OCI-LY1 (cell line): ENCODE results near the gene PAFAH2.

Experiments used
- H2AFZ ChIP-seq: fragments of 200-600 bp; sonication (generic), shearing (Covaris generic); 2 replicates; pipeline ENCODE4 v1.6.0; 2014; ENCODE audit warnings: antibody characterized with exemption, mild to moderate bottlenecking, low read length
- H3F3A ChIP-seq: fragments of 200-600 bp; sonication (generic), shearing (Covaris generic); 2 replicates; pipeline ENCODE4 v1.6.0; 2014; ENCODE audit warnings: mild to moderate bottlenecking, antibody characterized with exemption, low read length, moderate library complexity; ENCODE audit not compliant: insufficient read depth
- H3K27ac ChIP-seq: fragments of 200-600 bp; sonication (generic); 2 replicates; pipeline ENCODE4 v1.5.1; 2014; ENCODE audit warnings: low read length, mixed run types, mild to moderate bottlenecking, low read depth; ENCODE audit not compliant: poor library complexity, severe bottlenecking
- H3K27me3 ChIP-seq: fragments of 200-600 bp; sonication (generic); 2 replicates; pipeline ENCODE4 v1.6.0; 2014; ENCODE audit warnings: antibody characterized with exemption, mild to moderate bottlenecking, low read length, moderate library complexity; ENCODE audit not compliant: insufficient read depth
- H3K36me3 ChIP-seq: fragments of 200-600 bp; sonication (generic); 2 replicates; pipeline ENCODE4 v1.6.1; 2014; ENCODE audit warnings: mild to moderate bottlenecking, antibody characterized with exemption, low read length, moderate library complexity, mixed read lengths; ENCODE audit not compliant: insufficient read depth
- H3K4me1 ChIP-seq: fragments of 200-600 bp; sonication (generic); 2 replicates; pipeline ENCODE4 v1.5.1; 2014; ENCODE audit warnings: mild to moderate bottlenecking, low read length, moderate library complexity; ENCODE audit not compliant: insufficient read depth, severe bottlenecking
- H3K4me2 ChIP-seq: fragments of 200-600 bp; sonication (generic), shearing (Covaris generic); 2 replicates; pipeline ENCODE4 v1.6.1; 2014; ENCODE audit warnings: low read length
- H3K4me3 ChIP-seq: fragments of 200-600 bp; sonication (generic); 2 replicates; pipeline ENCODE4 v1.5.1; 2014; ENCODE audit warnings: low read length, low read depth, mild to moderate bottlenecking, mixed read lengths; ENCODE audit not compliant: poor library complexity, severe bottlenecking
- H3K79me2 ChIP-seq: fragments of 200-600 bp; shearing (Covaris generic); 2 replicates; pipeline ENCODE4 v1.6.1; 2016; ENCODE audit warnings: mixed run types, low read length, mixed read lengths; ENCODE audit not compliant: insufficient read depth
- H3K9ac ChIP-seq: fragments of 200-600 bp; sonication (generic), shearing (Covaris generic); 2 replicates; pipeline ENCODE4 v1.6.1; 2014; ENCODE audit warnings: mild to moderate bottlenecking, low read length, mixed read lengths
- H3K9me2 ChIP-seq: fragments of 200-600 bp; sonication (generic), shearing (Covaris generic); 2 replicates; pipeline ENCODE4 v1.6.1; 2014; ENCODE audit warnings: low read depth, mild to moderate bottlenecking, low read length, mixed read lengths
- H3K9me3 ChIP-seq: fragments of 200-600 bp; shearing (Covaris generic); 2 replicates; pipeline ENCODE4 v1.6.1; 2014; ENCODE audit warnings: low read length, mixed read lengths
- H4K20me1 ChIP-seq: fragments of 200-600 bp; sonication (generic), shearing (Covaris generic); 2 replicates; pipeline ENCODE4 v1.6.0; 2016; ENCODE audit warnings: mild to moderate bottlenecking, low read length; ENCODE audit not compliant: insufficient read depth
- EZH2 ChIP-seq: fragments of 200-600 bp; sonication (generic), shearing (Covaris generic); IDR thresholded peaks from 2 replicates; pipeline ENCODE4 v1.8.0; 2017; ENCODE audit warnings: borderline replicate concordance, mixed run types, mild to moderate bottlenecking, antibody characterized with exemption, low read length, moderate library complexity, mixed read lengths
- TF ChIP-seq, protein P1 (sequence below): fragments of 200-600 bp; sonication (generic), shearing (Covaris generic); IDR thresholded peaks from 2 replicates; pipeline ENCODE4 v1.5.1; 2017; ENCODE audit warnings: mild to moderate bottlenecking, antibody characterized with exemption, low read length, moderate library complexity, mixed read lengths

The PAFAH2 gene

DNA sequence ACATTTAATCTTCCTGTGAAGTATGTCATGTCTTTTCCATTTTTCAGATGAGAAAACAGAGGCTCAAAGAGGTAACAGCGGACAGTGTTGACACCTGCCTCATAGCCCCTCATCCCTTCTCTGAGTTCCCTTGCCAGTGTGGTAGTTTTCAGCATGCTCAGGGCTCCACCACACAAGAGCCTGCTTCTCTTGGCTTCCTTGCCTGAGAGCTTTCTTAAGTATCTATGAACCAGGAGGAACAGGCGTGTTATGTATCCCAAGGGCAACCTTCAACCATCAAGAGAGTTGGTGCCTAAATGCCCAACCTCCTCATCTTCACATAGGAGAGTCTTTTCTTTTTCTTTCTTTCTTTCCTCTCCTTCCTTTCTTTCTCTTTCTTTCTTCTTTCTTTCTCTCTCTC, 5.9 kb upstream of the PAFAH2 start:
- H3K27ac ChIP-seq, result no peak overlapping the region
- no peak overlapping the region for H3K4me2 ChIP-seq

DNA sequence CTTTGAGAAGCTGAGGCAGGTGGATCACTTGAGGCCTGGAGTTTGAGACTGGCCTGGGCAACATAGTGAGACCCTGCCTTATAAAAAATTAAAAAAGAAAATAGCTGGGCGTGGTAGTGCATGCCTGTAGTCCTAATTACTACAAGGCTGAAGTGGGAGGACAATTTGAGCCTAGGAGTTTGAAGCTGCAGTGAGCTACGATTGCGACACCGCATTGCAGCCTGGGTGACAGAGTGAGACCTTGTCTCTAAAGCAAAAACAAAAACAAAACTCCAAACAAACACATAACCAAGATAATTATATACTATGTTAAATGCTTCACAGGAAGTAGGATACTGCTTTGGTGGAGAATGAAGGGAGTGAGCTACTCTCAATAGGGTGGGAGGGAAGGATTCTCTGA, 5.4 kb upstream of the PAFAH2 start:
- Histone ChIP-seq H3K4me3 (no peak overlapping the region), H2AFZ (no peak overlapping the region), H3K4me1 (peaks cover 8% of the 10 kb centered on the region), H3K4me2 (no peak overlapping the region), H3K27me3 (peaks cover 7% of the 10 kb centered on the region; the same call in 1 of the 2 replicates), H3F3A (no peaks in the 10 kb centered on the region), H4K20me1 (no peaks in the 10 kb centered on the region), H3K9ac (no peak overlapping the region), H3K27ac (no peak overlapping the region), H3K36me3 (no peaks in the 10 kb centered on the region), H3K9me3 (no peaks in the 10 kb centered on the region), H3K9me2 (no peaks in the 10 kb centered on the region), H3K79me2 (no peaks in the 10 kb centered on the region)
- TF ChIP-seq, protein P1, sequence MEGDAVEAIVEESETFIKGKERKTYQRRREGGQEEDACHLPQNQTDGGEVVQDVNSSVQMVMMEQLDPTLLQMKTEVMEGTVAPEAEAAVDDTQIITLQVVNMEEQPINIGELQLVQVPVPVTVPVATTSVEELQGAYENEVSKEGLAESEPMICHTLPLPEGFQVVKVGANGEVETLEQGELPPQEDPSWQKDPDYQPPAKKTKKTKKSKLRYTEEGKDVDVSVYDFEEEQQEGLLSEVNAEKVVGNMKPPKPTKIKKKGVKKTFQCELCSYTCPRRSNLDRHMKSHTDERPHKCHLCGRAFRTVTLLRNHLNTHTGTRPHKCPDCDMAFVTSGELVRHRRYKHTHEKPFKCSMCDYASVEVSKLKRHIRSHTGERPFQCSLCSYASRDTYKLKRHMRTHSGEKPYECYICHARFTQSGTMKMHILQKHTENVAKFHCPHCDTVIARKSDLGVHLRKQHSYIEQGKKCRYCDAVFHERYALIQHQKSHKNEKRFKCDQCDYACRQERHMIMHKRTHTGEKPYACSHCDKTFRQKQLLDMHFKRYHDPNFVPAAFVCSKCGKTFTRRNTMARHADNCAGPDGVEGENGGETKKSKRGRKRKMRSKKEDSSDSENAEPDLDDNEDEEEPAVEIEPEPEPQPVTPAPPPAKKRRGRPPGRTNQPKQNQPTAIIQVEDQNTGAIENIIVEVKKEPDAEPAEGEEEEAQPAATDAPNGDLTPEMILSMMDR, result no peak
- no peak for TF ChIP-seq EZH2

More for the DNA sequence above, 5.9 kb upstream of the PAFAH2 start:
- no peak overlapping the region for H3K4me3 ChIP-seq
- no peak overlapping the region for H3K9ac ChIP-seq
- H3K27me3 ChIP-seq, result peaks cover 7% of the 10 kb centered on the region; the same call in 1 of the 2 replicates
- peaks cover 3% of the 10 kb centered on the region for H3K4me1 ChIP-seq
- H3K9me3 ChIP-seq, result no peaks in the 10 kb centered on the region
- no peaks in the 10 kb centered on the region for H3K9me2 ChIP-seq
- no peaks in the 10 kb centered on the region for H3K79me2 ChIP-seq
- TF ChIP-seq, protein P1, result no peak
- H3K36me3 ChIP-seq, result no peaks in the 10 kb centered on the region
- no peaks in the 10 kb centered on the region for H3F3A ChIP-seq
- H4K20me1 ChIP-seq, result no peaks in the 10 kb centered on the region
- H2AFZ ChIP-seq, result no peak overlapping the region

DNA sequence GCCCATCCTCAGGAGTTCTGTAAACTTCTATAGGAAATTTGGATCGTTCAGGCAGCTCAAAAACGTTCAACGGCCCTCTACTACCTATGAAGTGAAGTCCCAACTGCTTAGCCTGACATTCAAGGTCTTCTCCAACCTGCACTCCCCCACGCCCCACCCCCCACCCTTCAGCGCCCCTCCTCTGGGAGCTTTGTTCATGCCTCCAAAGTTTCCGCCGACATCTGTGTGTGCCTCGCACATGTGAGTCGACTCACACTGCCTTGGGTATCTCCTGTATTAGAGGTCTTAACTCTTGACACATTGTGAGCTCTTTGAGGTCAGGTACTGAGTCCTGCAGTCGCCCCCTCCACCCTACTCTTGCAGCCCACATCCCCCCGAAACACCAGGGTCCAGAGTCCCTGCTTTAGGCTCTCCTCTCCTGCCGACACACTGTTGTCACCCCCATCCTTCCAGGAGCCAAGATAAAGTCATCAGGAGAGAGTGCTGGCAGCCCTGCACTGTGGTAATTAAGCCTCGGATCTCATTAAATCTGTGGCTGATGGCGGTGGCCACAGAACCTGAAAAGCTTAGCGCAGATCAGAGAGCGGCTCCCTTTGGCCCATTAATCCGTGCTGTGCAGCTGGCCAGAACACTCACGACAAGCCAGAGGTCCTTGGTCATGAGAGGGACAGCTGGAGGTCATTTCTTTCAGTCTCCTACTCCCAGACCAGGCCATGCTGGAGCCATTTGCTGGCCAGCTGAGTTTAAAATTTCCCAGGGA, 1.4 kb upstream of the PAFAH2 start:
- Histone ChIP-seq H3K9me2 (no peaks in the 10 kb centered on the region), H3K9ac (peak overlapping the region; percentile 40; the same call in 1 of the 2 replicates), H3K9me3 (no peaks in the 10 kb centered on the region), H3K4me1 (peaks cover 25% of the 10 kb centered on the region), H3F3A (no peaks in the 10 kb centered on the region), H3K27me3 (no peaks in the 10 kb centered on the region), H3K36me3 (no peaks in the 10 kb centered on the region), H3K4me3 (no peak overlapping the region), H3K79me2 (no peaks in the 10 kb centered on the region), H3K27ac (no peak overlapping the region), H2AFZ (peak overlapping the region; percentile 88; the same call in 1 of the 2 replicates), H3K4me2 (peak overlapping the region; percentile 60; the same call in 1 of the 2 replicates), H4K20me1 (no peaks in the 10 kb centered on the region)
- TF ChIP-seq, protein P1, result no peak
- TF ChIP-seq EZH2, result no peak
